Transverse colon (tissue), 3 donors: ENCODE data around the gene CCDC89.
A peak's percentile ranks its signal among the peaks of the same experiment; 100 is the strongest.

Source experiments
- POLR2A ChIP-seq: fragments of 450-650 bp; IDR thresholded peaks from one replicate; pipeline ENCODE4 v1.6.1; 2016; ENCODE audit warnings: antibody characterized with exemption, mild to moderate bottlenecking, moderate library complexity
- TF ChIP-seq, protein P1 (sequence below), 5 experiments: fragments of 200-600 bp in 3 of 5; fragments of 450-650 bp in 2 of 5; sonication (generic) in 3 of 5; IDR thresholded peaks; 1 replicate in 2 of 5; 2 replicates in 3 of 5; pipeline ENCODE4 v1.5.1; 2016 to 2017; ENCODE audit warnings: antibody characterized with exemption in 5 of 5, inconsistent platforms in 3 of 5, mild to moderate bottlenecking in 2 of 5, moderate library complexity in 1 of 5

- TF ChIP-seq, protein P1, sequence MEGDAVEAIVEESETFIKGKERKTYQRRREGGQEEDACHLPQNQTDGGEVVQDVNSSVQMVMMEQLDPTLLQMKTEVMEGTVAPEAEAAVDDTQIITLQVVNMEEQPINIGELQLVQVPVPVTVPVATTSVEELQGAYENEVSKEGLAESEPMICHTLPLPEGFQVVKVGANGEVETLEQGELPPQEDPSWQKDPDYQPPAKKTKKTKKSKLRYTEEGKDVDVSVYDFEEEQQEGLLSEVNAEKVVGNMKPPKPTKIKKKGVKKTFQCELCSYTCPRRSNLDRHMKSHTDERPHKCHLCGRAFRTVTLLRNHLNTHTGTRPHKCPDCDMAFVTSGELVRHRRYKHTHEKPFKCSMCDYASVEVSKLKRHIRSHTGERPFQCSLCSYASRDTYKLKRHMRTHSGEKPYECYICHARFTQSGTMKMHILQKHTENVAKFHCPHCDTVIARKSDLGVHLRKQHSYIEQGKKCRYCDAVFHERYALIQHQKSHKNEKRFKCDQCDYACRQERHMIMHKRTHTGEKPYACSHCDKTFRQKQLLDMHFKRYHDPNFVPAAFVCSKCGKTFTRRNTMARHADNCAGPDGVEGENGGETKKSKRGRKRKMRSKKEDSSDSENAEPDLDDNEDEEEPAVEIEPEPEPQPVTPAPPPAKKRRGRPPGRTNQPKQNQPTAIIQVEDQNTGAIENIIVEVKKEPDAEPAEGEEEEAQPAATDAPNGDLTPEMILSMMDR (IDR thresholded peaks at IDR 0.05): peak; percentile 34 to 39 (median 38)
- TF ChIP-seq POLR2A: no peak
These were observed 8.5 kb upstream of the CCDC89 start for GRCh38 chr11:85694385-85694980.
